Measurements from ENCODE around the gene DLEC1.
A peak's percentile ranks its signal among the peaks of the same experiment; 100 is the strongest.

DLEC1 gene

GRCh38 chr3:38140326-38141172 is 101.5 kb downstream of the DLEC1 start:
- peak; percentile 17 for TF ChIP-seq CTCF (IDR thresholded peaks at IDR 0.05; ENCODE audit: poor library complexity, severe bottlenecking)
- H3K27me3 ChIP-seq (ENCODE audit: insufficient read depth, poor library complexity, severe bottlenecking): no peaks in the 10 kb centered on the region
- ATAC-seq (ENCODE audit: low read depth): no peak
- no peak overlapping the region for H3K27ac ChIP-seq (ENCODE audit: poor library complexity, severe bottlenecking)
- peak; percentile 40 for DNase-seq (ENCODE audit: low spot score)
- H3K4me1 ChIP-seq (ENCODE audit: insufficient read depth, poor library complexity, severe bottlenecking): peaks cover 12% of the 10 kb centered on the region
- H3K9me3 ChIP-seq (ENCODE audit: severe bottlenecking): no peaks in the 10 kb centered on the region
- H3K4me3 ChIP-seq (ENCODE audit: severe bottlenecking): no peak overlapping the region
- H3K36me3 ChIP-seq (ENCODE audit: low read depth): no peaks in the 10 kb centered on the region

DNA sequence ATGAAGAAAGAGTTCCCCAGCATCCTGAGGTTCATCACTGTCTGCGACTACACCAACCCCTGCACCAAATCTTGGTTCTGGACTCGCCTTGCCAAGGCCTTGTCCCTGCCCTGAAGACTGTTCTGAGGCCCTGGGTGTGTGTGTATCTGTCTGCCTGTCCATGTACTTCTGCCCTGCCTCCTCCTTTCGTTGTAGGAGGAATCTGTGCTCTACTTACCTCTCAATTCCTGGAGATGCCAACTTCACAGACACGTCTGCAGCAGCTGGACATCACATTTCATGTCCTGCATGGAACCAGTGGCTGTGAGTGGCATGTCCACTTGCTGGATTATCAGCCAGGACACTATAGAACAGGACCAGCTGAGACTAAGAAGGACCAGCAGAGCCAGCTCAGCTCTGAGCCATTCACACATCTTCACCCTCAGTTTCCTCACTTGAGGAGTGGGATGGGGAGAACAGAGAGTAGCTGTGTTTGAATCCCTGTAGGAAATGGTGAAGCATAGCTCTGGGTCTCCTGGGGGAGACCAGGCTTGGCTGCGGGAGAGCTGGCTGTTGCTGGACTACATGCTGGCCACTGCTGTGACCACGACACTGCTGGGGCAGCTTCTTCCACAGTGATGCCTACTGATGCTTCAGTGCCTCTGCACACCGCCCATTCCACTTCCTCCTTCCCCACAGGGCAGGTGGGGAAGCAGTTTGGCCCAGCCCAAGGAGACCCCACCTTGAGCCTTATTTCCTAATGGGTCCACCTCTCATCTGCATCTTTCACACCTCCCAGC is 102.4 kb downstream of the DLEC1 start:
- DNase-seq (ENCODE audit: low spot score): no peak
- no peak overlapping the region for H3K4me3 ChIP-seq (ENCODE audit: severe bottlenecking)
- no peak overlapping the region for H3K27ac ChIP-seq (ENCODE audit: poor library complexity, severe bottlenecking)
- H3K4me1 ChIP-seq (ENCODE audit: insufficient read depth, poor library complexity, severe bottlenecking): peaks cover 12% of the 10 kb centered on the region
- no peak for ATAC-seq (ENCODE audit: low read depth)
- H3K9me3 ChIP-seq (ENCODE audit: severe bottlenecking): no peaks in the 10 kb centered on the region
- TF ChIP-seq CTCF (IDR thresholded peaks at IDR 0.05; ENCODE audit: poor library complexity, severe bottlenecking): no peak
- H3K36me3 ChIP-seq (ENCODE audit: low read depth): no peaks in the 10 kb centered on the region
- no peaks in the 10 kb centered on the region for H3K27me3 ChIP-seq (ENCODE audit: insufficient read depth, poor library complexity, severe bottlenecking)

DNA sequence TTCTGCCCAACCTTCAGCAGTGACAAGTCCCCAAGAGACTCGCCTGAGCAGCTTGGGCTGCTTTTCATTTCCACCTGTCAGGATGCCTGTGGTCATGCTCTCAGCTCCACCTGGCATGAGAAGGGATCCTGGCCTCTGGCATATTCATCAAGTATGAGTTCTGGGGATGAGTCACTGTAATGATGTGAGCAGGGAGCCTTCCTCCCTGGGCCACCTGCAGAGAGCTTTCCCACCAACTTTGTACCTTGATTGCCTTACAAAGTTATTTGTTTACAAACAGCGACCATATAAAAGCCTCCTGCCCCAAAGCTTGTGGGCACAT is 102.9 kb downstream of the DLEC1 start:
- no peaks in the 10 kb centered on the region for H3K9me3 ChIP-seq (ENCODE audit: severe bottlenecking)
- H3K36me3 ChIP-seq (ENCODE audit: low read depth): no peaks in the 10 kb centered on the region
- TF ChIP-seq CTCF (IDR thresholded peaks at IDR 0.05; ENCODE audit: poor library complexity, severe bottlenecking): no peak
- H3K27ac ChIP-seq (ENCODE audit: poor library complexity, severe bottlenecking): no peak overlapping the region
- no peaks in the 10 kb centered on the region for H3K27me3 ChIP-seq (ENCODE audit: insufficient read depth, poor library complexity, severe bottlenecking)
- ATAC-seq (ENCODE audit: low read depth) (peak; percentile 33), DNase-seq (ENCODE audit: low spot score) (no peak)
- H3K4me3 ChIP-seq (ENCODE audit: severe bottlenecking): no peak overlapping the region
- H3K4me1 ChIP-seq (ENCODE audit: insufficient read depth, poor library complexity, severe bottlenecking): peaks cover 12% of the 10 kb centered on the region

DNA sequence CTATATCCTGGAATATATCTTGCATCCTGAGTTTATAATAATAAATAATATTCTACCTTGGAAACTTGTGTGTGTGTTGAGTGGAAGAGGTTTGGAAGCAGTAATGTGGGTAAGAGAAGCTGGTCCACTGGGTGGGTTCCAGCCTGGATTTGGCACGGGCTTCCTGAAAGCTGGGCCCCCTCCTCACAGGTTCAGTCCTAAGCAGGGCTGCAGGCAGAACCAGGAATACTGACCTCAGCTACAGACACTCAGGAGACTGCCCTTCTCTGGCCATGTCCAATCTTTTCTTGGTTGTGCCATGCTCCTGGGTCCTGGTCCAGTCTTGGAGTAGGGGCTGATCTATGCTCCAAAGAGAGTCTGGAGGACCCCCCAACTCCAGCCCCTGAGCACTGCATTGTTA is 104.0 kb downstream of the DLEC1 start:
- H3K4me1 ChIP-seq (ENCODE audit: insufficient read depth, poor library complexity, severe bottlenecking): peaks cover 6% of the 10 kb centered on the region
- H3K9me3 ChIP-seq (ENCODE audit: severe bottlenecking): no peaks in the 10 kb centered on the region
- ATAC-seq (ENCODE audit: low read depth) (no peak), DNase-seq (ENCODE audit: low spot score) (no peak)
- no peak for TF ChIP-seq CTCF (IDR thresholded peaks at IDR 0.05; ENCODE audit: poor library complexity, severe bottlenecking)
- H3K36me3 ChIP-seq (ENCODE audit: low read depth): no peaks in the 10 kb centered on the region
- no peaks in the 10 kb centered on the region for H3K27me3 ChIP-seq (ENCODE audit: insufficient read depth, poor library complexity, severe bottlenecking)
- H3K27ac ChIP-seq (ENCODE audit: poor library complexity, severe bottlenecking): no peak overlapping the region
- no peak overlapping the region for H3K4me3 ChIP-seq (ENCODE audit: severe bottlenecking)
